ENCODE measurements around the gene MIA.
A peak's percentile ranks its signal among the peaks of the same experiment; 100 is the strongest.
"Not testable (repeated sequence)": the region's sequence is repeated elsewhere in the genome, so short reads cannot be mapped to it uniquely, and the experiment has no call there.

DNA sequence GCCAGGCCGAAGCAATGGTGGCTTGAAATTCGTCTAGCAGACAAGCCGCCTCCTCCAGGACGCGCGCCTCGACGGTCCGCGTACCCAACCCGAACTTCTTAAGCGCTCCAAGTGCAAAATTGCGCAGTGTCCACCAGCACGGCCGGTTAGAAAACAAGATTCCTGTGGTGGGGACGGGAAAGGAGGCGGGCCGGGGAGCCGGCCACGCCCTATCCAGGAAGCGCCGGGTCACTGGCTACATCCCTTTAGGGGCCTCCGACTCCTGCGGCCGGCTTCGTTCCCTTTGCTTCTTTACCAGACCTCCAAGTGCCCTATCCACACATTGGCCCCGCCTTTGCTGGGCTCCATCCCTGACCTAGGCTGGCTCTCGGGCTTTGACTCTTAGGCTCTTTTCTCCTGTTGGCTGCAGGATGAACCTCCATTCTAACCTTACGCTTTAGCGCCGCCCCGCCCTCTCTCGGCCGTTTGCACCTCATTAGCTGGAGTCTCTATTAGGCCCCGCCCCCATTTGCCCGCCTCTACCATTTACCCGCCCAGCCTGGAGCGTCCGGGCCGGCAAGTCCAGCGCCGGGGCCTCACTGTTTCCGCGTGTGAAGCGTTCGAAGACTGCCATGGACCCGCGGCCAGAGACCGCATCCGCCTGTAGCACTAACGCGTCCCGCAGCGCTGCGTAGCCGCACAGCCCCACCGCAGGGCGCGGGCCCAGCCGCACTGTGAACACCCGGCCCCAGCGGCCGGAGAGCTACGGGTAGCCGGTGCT is 35.5 kb downstream of the MIA start:
- TF ChIP-seq CTCF (IDR thresholded peaks at IDR 0.05): peak in 2 of 6 experiments; percentile 26 to 27
- TF ChIP-seq POLR2A (IDR thresholded peaks at IDR 0.05): not testable (repeated sequence)

All from adrenal gland (tissue), 5 donors.